GM23338 (cell line): Measurements from ENCODE around the gene CSNK1E.

ENCODE experiments used
- EZH2 ChIP-seq: fragments of 200-600 bp; sonication (generic); IDR thresholded peaks from one replicate; pipeline ENCODE4 v1.8.0; 2017; ENCODE audit warnings: antibody characterized with exemption, mild to moderate bottlenecking, low read depth; ENCODE audit not compliant: unreplicated experiment
- EZH2phosphoT487 ChIP-seq: fragments of 200-600 bp; sonication (generic); IDR thresholded peaks from one replicate; pipeline ENCODE4 v1.8.1; 2018; ENCODE audit warnings: antibody characterized with exemption; ENCODE audit not compliant: unreplicated experiment
- POLR2AphosphoS5 ChIP-seq: IDR thresholded peaks from 2 replicates; pipeline ENCODE4 v1.6.1; 2016; ENCODE audit warnings: antibody characterized with exemption, low read depth
- ZNF114 ChIP-seq: fragments of 250-450 bp; sonication (Bioruptor Pico); IDR thresholded peaks from 2 replicates; pipeline ENCODE4 v1.5.0; 2020; ENCODE audit warnings: mild to moderate bottlenecking, moderate library complexity
- TF ChIP-seq, protein P1 (sequence below), 2 experiments: fragments of 200-600 bp in 1 of 2; sonication (generic) in 1 of 2; conservative IDR thresholded peaks; 2 replicates each; pipeline versions ENCODE4 v1.5.1 to v1.6.1; 2016 to 2017; ENCODE audit warnings: antibody characterized with exemption in 2 of 2, low read depth in 2 of 2, mild to moderate bottlenecking in 2 of 2, moderate library complexity in 1 of 2
- TF ChIP-seq, protein P2 (sequence below): IDR thresholded peaks from one replicate; pipeline ENCODE4 v1.6.1; 2018; ENCODE audit warnings: antibody characterized with exemption; ENCODE audit not compliant: unreplicated experiment
- TF ChIP-seq, protein P3 (sequence below): IDR thresholded peaks from 2 replicates; pipeline ENCODE4 v1.6.1; 2016; ENCODE audit warnings: antibody characterized with exemption

DNA sequence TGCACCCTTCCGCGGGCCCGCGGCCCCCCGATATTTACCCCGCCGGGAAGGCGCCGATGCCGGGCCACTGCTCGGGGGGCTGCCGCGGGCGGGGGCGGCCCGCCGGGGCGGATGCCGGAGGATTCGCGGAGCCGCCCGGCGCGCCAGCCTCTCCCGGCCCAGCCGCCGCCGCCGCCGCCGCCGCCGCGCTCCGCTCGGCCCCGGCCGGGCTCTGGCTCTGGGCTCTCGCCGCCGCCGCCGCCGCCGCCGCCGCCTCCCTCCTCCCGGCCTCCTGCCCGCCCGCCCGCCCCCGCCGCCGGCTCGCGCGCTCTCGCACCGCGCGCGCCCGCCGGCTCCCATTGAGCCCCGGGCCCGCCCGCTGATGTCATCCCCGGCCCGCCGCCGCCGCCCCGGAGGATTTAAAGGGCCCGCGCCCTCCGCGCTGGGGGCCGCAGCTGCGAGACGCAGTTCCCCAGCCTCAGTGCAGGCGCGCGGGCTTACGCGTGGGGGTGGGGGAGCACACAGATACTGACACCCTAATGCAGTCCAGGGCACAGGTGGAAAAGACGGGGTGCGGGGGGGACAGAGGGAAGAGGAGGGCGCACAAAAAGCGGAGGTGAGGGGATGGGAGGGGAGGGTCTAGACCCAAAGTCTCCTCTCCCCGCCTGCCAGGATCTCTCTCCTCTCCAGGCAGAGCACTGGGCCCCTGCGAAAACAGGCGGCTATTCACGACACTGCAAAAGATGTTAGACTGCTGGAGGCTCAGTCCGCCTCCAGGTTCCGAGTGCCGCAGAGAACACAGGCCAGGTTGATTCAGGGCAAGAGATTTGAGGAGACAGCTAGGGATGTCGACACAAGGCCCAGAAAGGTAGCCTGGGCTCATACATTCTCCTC is at the start of gene CSNK1E:
- TF ChIP-seq, protein P1, sequence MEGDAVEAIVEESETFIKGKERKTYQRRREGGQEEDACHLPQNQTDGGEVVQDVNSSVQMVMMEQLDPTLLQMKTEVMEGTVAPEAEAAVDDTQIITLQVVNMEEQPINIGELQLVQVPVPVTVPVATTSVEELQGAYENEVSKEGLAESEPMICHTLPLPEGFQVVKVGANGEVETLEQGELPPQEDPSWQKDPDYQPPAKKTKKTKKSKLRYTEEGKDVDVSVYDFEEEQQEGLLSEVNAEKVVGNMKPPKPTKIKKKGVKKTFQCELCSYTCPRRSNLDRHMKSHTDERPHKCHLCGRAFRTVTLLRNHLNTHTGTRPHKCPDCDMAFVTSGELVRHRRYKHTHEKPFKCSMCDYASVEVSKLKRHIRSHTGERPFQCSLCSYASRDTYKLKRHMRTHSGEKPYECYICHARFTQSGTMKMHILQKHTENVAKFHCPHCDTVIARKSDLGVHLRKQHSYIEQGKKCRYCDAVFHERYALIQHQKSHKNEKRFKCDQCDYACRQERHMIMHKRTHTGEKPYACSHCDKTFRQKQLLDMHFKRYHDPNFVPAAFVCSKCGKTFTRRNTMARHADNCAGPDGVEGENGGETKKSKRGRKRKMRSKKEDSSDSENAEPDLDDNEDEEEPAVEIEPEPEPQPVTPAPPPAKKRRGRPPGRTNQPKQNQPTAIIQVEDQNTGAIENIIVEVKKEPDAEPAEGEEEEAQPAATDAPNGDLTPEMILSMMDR (conservative IDR thresholded peaks at IDR 0.05; ENCODE audit: low read depth in 2 of 2) = 0 out of 4 replicates have a peak, but pooled peaks of 1 of the 2 experiments have one; percentile 0
- TF ChIP-seq EZH2phosphoT487 (no peak), ZNF114 (CRISPR knock-in tag) (no peak), EZH2 (no peak), POLR2AphosphoS5 (peak; percentile 70)
- TF ChIP-seq, protein P2, sequence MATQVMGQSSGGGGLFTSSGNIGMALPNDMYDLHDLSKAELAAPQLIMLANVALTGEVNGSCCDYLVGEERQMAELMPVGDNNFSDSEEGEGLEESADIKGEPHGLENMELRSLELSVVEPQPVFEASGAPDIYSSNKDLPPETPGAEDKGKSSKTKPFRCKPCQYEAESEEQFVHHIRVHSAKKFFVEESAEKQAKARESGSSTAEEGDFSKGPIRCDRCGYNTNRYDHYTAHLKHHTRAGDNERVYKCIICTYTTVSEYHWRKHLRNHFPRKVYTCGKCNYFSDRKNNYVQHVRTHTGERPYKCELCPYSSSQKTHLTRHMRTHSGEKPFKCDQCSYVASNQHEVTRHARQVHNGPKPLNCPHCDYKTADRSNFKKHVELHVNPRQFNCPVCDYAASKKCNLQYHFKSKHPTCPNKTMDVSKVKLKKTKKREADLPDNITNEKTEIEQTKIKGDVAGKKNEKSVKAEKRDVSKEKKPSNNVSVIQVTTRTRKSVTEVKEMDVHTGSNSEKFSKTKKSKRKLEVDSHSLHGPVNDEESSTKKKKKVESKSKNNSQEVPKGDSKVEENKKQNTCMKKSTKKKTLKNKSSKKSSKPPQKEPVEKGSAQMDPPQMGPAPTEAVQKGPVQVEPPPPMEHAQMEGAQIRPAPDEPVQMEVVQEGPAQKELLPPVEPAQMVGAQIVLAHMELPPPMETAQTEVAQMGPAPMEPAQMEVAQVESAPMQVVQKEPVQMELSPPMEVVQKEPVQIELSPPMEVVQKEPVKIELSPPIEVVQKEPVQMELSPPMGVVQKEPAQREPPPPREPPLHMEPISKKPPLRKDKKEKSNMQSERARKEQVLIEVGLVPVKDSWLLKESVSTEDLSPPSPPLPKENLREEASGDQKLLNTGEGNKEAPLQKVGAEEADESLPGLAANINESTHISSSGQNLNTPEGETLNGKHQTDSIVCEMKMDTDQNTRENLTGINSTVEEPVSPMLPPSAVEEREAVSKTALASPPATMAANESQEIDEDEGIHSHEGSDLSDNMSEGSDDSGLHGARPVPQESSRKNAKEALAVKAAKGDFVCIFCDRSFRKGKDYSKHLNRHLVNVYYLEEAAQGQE = no peak
- TF ChIP-seq, protein P3, sequence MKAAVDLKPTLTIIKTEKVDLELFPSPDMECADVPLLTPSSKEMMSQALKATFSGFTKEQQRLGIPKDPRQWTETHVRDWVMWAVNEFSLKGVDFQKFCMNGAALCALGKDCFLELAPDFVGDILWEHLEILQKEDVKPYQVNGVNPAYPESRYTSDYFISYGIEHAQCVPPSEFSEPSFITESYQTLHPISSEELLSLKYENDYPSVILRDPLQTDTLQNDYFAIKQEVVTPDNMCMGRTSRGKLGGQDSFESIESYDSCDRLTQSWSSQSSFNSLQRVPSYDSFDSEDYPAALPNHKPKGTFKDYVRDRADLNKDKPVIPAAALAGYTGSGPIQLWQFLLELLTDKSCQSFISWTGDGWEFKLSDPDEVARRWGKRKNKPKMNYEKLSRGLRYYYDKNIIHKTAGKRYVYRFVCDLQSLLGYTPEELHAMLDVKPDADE = no peak
